ENCODE data around the gene SLC1A2. TPM values are rescaled to one million over a fixed set of nuclear protein-coding genes. Genes with fewer than 3 reads are reported as not detected.

The SLC1A2 gene
- total RNA-seq, 2 donors from 2014 or later, result 0.63 to 2.5 TPM

DNA sequence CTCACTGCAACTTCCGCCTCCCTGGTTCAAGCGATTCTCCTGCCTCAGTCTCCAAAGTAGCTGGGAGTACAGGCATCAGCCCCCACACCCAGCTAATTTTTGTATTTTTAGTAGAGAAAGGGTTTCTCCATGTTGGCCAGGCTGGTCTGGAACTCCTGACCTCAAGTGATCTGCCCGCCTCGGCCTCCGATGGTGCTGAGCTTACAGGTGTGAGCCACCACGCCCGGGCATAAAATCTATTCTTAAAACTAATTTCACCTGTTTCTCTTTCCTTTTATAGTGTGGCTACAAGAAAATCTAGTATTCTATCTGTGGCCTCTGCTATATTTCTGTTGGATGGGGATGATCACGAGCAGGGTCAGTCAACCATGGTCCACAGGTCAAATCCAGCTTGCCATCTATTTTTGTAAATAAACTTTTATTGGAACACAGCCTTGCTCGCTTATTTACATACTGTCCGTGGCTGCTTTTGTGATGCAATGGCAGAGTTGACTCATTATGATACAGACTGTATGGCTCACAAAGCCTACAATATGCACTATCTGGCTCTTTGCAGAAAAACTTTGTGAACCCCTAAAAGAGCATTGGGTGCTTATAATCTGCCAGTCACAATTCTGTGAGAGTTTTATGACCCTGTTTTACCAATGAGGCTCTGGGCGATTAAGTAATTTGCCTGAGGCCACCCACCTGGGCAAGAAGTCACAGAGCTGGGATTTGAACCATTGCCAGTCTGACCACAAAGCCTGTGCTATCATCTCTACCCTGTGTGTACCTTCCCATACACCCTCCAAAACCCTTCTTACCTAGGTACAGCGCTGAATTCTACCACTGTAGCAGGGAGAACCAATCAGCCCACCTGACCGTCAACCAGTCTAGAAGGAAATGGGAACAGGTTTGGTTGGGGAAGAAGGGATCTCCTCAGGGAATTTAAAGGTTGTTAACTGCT, 28.3 kb downstream of the SLC1A2 start:
- H3K36me3 ChIP-seq, result no peaks in the 10 kb centered on the region
- no peak for DNase-seq (ENCODE audit: low spot score)
- peaks cover 0 to 9% of the 10 kb centered on the region in 2 donors for H3K4me1 ChIP-seq
- TF ChIP-seq, protein P1, sequence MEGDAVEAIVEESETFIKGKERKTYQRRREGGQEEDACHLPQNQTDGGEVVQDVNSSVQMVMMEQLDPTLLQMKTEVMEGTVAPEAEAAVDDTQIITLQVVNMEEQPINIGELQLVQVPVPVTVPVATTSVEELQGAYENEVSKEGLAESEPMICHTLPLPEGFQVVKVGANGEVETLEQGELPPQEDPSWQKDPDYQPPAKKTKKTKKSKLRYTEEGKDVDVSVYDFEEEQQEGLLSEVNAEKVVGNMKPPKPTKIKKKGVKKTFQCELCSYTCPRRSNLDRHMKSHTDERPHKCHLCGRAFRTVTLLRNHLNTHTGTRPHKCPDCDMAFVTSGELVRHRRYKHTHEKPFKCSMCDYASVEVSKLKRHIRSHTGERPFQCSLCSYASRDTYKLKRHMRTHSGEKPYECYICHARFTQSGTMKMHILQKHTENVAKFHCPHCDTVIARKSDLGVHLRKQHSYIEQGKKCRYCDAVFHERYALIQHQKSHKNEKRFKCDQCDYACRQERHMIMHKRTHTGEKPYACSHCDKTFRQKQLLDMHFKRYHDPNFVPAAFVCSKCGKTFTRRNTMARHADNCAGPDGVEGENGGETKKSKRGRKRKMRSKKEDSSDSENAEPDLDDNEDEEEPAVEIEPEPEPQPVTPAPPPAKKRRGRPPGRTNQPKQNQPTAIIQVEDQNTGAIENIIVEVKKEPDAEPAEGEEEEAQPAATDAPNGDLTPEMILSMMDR (IDR thresholded peaks at IDR 0.05), result no peak
- H3K9me3 ChIP-seq, result no peaks in the 10 kb centered on the region
- no peak overlapping the region for H3K4me3 ChIP-seq
- H3K27ac ChIP-seq, result no peak overlapping the region
- no peaks in the 10 kb centered on the region for H3K27me3 ChIP-seq

DNA sequence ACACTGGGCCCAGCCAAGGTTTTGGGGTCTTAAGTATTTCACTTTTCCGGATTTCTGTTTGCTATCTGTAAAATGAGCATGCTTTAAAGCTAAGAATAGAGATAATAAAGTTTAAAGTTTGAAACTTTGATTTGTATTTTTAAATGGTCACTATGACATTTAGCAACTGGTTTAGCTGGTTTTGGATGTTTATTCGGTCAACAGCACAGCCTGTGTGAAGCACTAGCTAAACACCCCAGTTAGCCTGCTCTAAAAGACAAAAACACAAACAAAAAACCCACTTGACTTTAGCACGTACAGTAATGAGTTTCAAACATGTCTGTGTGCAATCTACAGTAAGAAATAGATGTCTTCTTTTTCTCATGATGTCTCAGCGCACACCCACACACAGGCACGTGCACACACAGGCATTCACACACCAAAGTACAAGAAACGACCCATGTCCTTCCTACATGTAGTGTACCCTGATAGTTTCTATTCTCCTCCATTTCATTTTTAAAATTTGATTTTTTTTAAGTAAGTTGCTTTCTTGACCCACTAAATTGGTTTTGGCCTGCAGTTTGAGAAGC, 29.4 kb downstream of the SLC1A2 start:
- TF ChIP-seq, protein P1 (IDR thresholded peaks at IDR 0.05), result no peak
- H3K4me3 ChIP-seq, result no peak overlapping the region
- H3K27ac ChIP-seq, result no peak overlapping the region
- no peak for DNase-seq (ENCODE audit: low spot score)
- no peaks in the 10 kb centered on the region for H3K27me3 ChIP-seq
- H3K4me1 ChIP-seq, result peaks cover 0 to 9% of the 10 kb centered on the region in 2 donors
- no peaks in the 10 kb centered on the region for H3K9me3 ChIP-seq
- H3K36me3 ChIP-seq, result no peaks in the 10 kb centered on the region

DNA sequence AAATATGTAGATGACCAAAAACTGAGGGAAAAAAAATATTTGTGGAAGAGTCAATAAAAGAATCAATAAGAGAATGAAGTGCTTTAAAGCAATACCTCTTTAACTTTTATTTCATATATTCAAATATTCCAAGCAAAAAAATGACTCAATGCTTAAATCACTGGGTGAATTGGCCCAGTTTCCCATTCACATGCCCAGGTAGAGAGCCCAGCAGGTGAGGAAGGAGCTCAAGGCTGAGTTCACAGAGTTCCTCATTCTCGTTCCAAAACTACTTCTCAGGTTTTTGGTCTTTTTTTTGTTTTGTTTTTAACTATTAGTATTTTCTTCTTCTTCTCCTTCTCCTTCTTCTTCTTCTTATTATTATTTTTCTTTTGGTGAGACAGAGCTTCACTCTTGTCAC, 30.2 kb downstream of the SLC1A2 start:
- TF ChIP-seq, protein P1 (IDR thresholded peaks at IDR 0.05), result no peak
- Histone ChIP-seq H3K4me1 (peaks cover 0 to 9% of the 10 kb centered on the region in 2 donors), H3K9me3 (no peaks in the 10 kb centered on the region), H3K4me3 (no peak overlapping the region), H3K27me3 (no peaks in the 10 kb centered on the region), H3K36me3 (no peaks in the 10 kb centered on the region), H3K27ac (no peak overlapping the region)
- DNase-seq (ENCODE audit: low spot score), result no peak

DNA sequence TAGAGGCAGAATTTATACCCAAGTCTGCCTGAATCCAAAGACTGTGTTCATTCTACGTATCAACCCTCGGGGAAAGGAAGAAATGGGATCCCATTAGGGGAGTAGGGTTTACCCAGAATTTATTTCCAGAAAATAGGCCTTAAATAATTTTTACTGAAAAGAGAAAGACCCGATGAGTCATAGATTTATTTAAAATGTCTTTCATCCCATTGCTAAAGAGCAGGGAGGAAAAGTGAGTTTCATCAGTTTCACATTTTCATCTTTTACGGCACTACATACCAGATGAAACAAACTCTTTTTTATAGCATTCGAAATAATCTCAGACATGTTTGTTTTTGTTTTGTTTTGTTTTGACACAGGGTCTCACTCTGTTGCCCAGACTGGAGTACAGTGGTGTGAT, 31.3 kb downstream of the SLC1A2 start:
- no peaks in the 10 kb centered on the region for H3K36me3 ChIP-seq
- H3K9me3 ChIP-seq, result no peaks in the 10 kb centered on the region
- no peaks in the 10 kb centered on the region for H3K27me3 ChIP-seq
- DNase-seq (ENCODE audit: low spot score), result no peak
- H3K27ac ChIP-seq, result no peak overlapping the region
- H3K4me1 ChIP-seq, result peaks cover 0 to 9% of the 10 kb centered on the region in 2 donors
- no peak overlapping the region for H3K4me3 ChIP-seq
- TF ChIP-seq, protein P1 (IDR thresholded peaks at IDR 0.05), result no peak

DNA sequence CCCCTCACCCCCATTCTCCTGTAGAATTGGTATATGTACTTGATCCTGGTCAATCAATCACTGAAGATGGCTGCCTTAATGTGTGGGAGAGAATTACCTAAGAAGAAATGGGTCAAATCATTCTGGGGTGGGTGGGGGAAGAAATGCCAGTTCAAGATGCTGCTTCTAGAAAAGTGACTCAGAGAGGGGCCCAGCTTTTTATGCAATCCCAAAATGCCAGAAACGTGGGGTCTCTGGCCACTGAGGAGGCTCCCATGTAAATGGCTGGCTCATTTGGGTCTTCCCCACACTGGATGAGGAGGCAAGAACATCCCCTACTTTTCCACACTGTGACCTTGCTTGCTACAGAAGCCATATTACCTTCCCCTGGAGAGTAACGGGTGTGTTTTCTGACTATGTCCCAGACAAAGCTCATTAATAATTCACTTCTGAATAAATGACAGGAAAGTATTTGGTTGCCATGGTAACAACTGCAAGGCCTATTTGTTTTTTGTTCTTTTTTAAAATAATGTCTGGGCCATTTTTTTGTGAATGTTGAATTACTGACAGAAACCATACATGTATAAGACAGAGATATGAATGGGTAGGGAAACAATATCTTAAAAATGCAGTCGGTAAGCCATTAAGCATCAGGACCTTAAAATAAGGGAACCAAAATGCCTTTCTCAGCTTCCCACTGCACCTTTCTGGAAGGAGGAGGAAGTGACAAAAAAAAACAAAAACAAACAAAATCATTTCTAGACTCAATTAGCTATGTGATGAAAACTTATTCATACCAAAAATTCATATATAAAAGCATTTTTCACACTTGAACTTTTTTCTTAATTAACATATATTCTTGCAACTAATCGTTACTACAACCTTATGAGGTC, 32.0 kb downstream of the SLC1A2 start:
- Histone ChIP-seq H3K36me3 (no peaks in the 10 kb centered on the region), H3K4me3 (no peak overlapping the region), H3K9me3 (no peaks in the 10 kb centered on the region), H3K27ac (no peak overlapping the region), H3K27me3 (no peaks in the 10 kb centered on the region), H3K4me1 (peaks cover 0 to 8% of the 10 kb centered on the region in 2 donors)
- TF ChIP-seq, protein P1 (IDR thresholded peaks at IDR 0.05), result no peak
- DNase-seq (ENCODE audit: low spot score), result no peak
